Trophoblast cell (in vitro differentiated cells and primary cell): Measurements from ENCODE around the gene EPHA10.

Source experiments
- DNase-seq, 2 donors: peaks; one replicate each; pipeline ENCODE4 v3.0.0-alpha.2; 2016
- H2AFZ ChIP-seq: 2 replicates; pipeline ENCODE4 v1.6.1; 2013; ENCODE audit warnings: low read length, moderate library complexity, mild to moderate bottlenecking; ENCODE audit not compliant: insufficient read depth, poor library complexity
- H2AK5ac ChIP-seq: 2 replicates; pipeline ENCODE4 v1.6.1; 2013; ENCODE audit warnings: mild to moderate bottlenecking, low read length
- H2BK120ac ChIP-seq: 2 replicates; pipeline ENCODE4 v1.6.1; 2013; ENCODE audit warnings: low read length, mild to moderate bottlenecking, moderate library complexity; ENCODE audit not compliant: insufficient read depth, poor library complexity
- H2BK12ac ChIP-seq: 2 replicates; pipeline ENCODE4 v1.6.1; 2013; ENCODE audit warnings: mild to moderate bottlenecking, low read length, moderate library complexity
- H2BK5ac ChIP-seq: 2 replicates; pipeline ENCODE4 v1.6.1; 2013; ENCODE audit warnings: low read length, low read depth, moderate library complexity, mild to moderate bottlenecking; ENCODE audit not compliant: poor library complexity
- H3K14ac ChIP-seq: 2 replicates; pipeline ENCODE4 v1.6.1; 2013; ENCODE audit warnings: mild to moderate bottlenecking, low read length
- H3K18ac ChIP-seq: 2 replicates; pipeline ENCODE4 v1.6.1; 2013; ENCODE audit warnings: mild to moderate bottlenecking, low read length
- H3K23ac ChIP-seq: 2 replicates; pipeline ENCODE4 v1.6.1; 2013; ENCODE audit warnings: low read length
- H3K27ac ChIP-seq: 2 replicates; pipeline ENCODE4 v1.5.1; 2013; ENCODE audit warnings: low read depth, mild to moderate bottlenecking, inconsistent platforms, low read length, moderate library complexity
- H3K27me3 ChIP-seq: 2 replicates; pipeline ENCODE4 v1.6.1; 2013; ENCODE audit warnings: inconsistent platforms, mild to moderate bottlenecking, low read length, moderate library complexity; ENCODE audit not compliant: insufficient read depth
- H3K36me3 ChIP-seq, 2 experiments: 1 replicate in 1 of 2; 2 replicates in 1 of 2; pipeline ENCODE4 v1.6.1; 2013; ENCODE audit warnings: low read length in 2 of 2, mild to moderate bottlenecking in 2 of 2, moderate library complexity in 1 of 2; ENCODE audit not compliant: insufficient read depth in 2 of 2, control insufficient read depth in 1 of 2
- H3K4ac ChIP-seq: 2 replicates; pipeline ENCODE4 v1.6.1; 2013; ENCODE audit warnings: low read depth, mild to moderate bottlenecking, low read length, moderate library complexity
- H3K4me1 ChIP-seq, 2 experiments: 1 replicate in 1 of 2; 2 replicates in 1 of 2; pipeline ENCODE4 v1.6.1; 2013; ENCODE audit warnings: low read length in 2 of 2, mild to moderate bottlenecking in 2 of 2, moderate library complexity in 1 of 2; ENCODE audit not compliant: insufficient read depth in 2 of 2, control insufficient read depth in 1 of 2
- H3K4me2 ChIP-seq: 2 replicates; pipeline ENCODE4 v1.6.1; 2013; ENCODE audit warnings: inconsistent platforms, mild to moderate bottlenecking, low read length, moderate library complexity
- H3K4me3 ChIP-seq: 2 replicates; pipeline ENCODE4 v1.5.1; 2013; ENCODE audit warnings: mild to moderate bottlenecking, low read depth, low read length, inconsistent platforms
- H3K79me1 ChIP-seq: one replicate; pipeline ENCODE4 v1.6.1; 2013; ENCODE audit warnings: low read length
- H3K79me2 ChIP-seq: 2 replicates; pipeline ENCODE4 v1.6.1; 2013; ENCODE audit warnings: low read length, mild to moderate bottlenecking; ENCODE audit not compliant: control insufficient read depth, insufficient read depth, poor library complexity
- H3K9ac ChIP-seq: 2 replicates; pipeline ENCODE4 v1.6.1; 2013; ENCODE audit warnings: mild to moderate bottlenecking, low read length
- H3K9me3 ChIP-seq: 2 replicates; pipeline ENCODE4 v1.6.1; 2013; ENCODE audit warnings: low read depth, mild to moderate bottlenecking, control low read depth, inconsistent platforms, low read length; ENCODE audit not compliant: insufficient read depth
- H4K12ac ChIP-seq: 2 replicates; pipeline ENCODE4 v1.6.1; 2013; ENCODE audit warnings: low read depth, mild to moderate bottlenecking, low read length, moderate library complexity
- H4K8ac ChIP-seq: 2 replicates; pipeline ENCODE4 v1.6.1; 2013; ENCODE audit warnings: low read depth, mild to moderate bottlenecking, low read length, moderate library complexity
- H4K91ac ChIP-seq: one replicate; pipeline ENCODE4 v1.6.1; 2013; ENCODE audit warnings: low read depth, mild to moderate bottlenecking, low read length, moderate library complexity
- whole genome bisulfite sequencing: extraction: QIAGEN DNeasy Blood & Tissue Kit; methylation state at CpG from one replicate; pipeline ENCODE4 v1.1.7; 2013; ENCODE audit warnings: missing lambda C conversion rate; ENCODE audit not compliant: insufficient read length, insufficient coverage; ENCODE audit errors: extremely low coverage; 5-methylcytosine and 5-hydroxymethylcytosine counted together

The EPHA10 gene

GRCh38 chr1:37809942-37810341 is 45.0 kb upstream of the EPHA10 start:
- peaks cover 12% of the 10 kb centered on the region for H3K79me2 ChIP-seq
- DNase-seq = no peak
- no peak overlapping the region for H3K4me2 ChIP-seq
- H3K27ac ChIP-seq = no peak overlapping the region
- no peak overlapping the region for H4K91ac ChIP-seq
- peaks cover 8 to 10% of the 10 kb centered on the region in 2 experiments for H3K4me1 ChIP-seq
- H3K36me3 ChIP-seq = peaks cover 27% of the 10 kb centered on the region in 2 experiments
- no peak overlapping the region for H2AFZ ChIP-seq
- H3K27me3 ChIP-seq = no peaks in the 10 kb centered on the region
- peaks cover 12% of the 10 kb centered on the region for H3K79me1 ChIP-seq
- H3K18ac ChIP-seq = no peak overlapping the region
- H4K12ac ChIP-seq = no peak overlapping the region
- H3K14ac ChIP-seq = no peak overlapping the region
- H2BK12ac ChIP-seq = no peak overlapping the region
- H2BK5ac ChIP-seq = no peak overlapping the region
- H2AK5ac ChIP-seq = no peak overlapping the region
- H3K23ac ChIP-seq = no peak overlapping the region
- no peak overlapping the region for H2BK120ac ChIP-seq
- H3K4ac ChIP-seq = no peak overlapping the region
- no peaks in the 10 kb centered on the region for H3K9me3 ChIP-seq
- no peak overlapping the region for H4K8ac ChIP-seq
- no peak overlapping the region for H3K4me3 ChIP-seq
- no CpG with 5 or more reads among the region's 2 CpGs for WGBS
- no peak overlapping the region for H3K9ac ChIP-seq

DNA sequence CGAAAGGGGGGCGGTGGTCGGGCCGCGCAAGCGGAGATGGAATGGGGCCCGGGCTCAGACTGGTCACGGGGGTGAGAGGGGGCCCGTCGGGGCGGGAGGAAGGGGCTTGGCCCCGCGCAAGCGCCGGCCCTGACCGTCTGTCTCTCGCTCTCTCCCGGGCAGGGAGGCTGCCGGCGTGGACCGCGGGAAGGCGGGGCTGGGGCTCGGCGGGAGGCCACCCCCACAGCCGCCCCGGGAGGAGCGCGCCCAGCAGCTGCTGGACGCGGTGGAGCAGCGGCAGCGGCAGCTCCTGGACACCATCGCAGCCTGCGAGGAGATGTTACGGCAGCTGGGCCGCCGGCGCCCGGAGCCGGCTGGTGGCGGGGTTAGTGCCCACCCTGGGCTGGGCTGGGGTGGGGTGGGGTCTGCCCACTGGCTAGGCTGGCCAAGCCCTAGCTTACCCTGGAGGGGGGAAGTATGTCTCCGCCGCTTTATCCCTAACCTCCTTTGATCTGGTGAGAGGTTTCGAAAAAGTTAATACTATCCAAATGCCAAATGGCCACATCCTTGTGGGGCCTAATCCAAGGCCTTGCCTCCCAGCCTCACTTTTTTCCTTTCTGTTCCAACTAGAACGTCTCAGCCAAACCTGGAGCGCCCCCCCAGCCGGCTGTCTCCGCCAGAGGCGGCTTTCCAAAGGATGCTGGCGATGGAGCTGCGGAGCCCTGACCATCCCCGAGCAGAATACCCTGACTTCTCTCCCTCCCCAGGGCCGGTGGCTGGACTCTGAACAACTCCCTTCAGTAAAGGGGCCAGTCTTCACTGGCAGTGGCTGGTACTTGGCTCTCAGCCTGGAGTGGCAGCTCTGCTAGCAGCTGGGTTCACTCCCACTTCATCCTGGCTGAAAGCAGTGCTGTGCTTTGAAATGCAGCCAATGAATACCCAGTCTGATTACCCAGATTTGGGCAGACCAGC is 43.7 kb upstream of the EPHA10 start:
- peaks cover 12% of the 10 kb centered on the region for H3K79me2 ChIP-seq
- peak overlapping the region; percentile 88 for H4K8ac ChIP-seq
- H3K27ac ChIP-seq = peak overlapping the region; percentile 64
- peak overlapping the region; percentile 36 for H2BK5ac ChIP-seq
- H3K18ac ChIP-seq = peak overlapping the region; percentile 83
- peaks cover 12% of the 10 kb centered on the region for H3K79me1 ChIP-seq
- H2AFZ ChIP-seq = peak overlapping the region; percentile 81
- no peaks in the 10 kb centered on the region for H3K9me3 ChIP-seq
- H3K36me3 ChIP-seq = peaks cover 31 to 35% of the 10 kb centered on the region in 2 experiments
- H3K14ac ChIP-seq = peak overlapping the region; percentile 84
- H3K4me3 ChIP-seq = peak overlapping the region; percentile 100
- H3K9ac ChIP-seq = peak overlapping the region; percentile 87
- H4K91ac ChIP-seq = peak overlapping the region; percentile 65
- peak overlapping the region; percentile 29 for H2AK5ac ChIP-seq
- no peak overlapping the region for H2BK12ac ChIP-seq
- peak; percentile 32 to 50 for DNase-seq
- no CpG with 5 or more reads among the region's 54 CpGs for WGBS
- peak overlapping the region; percentile 90 for H3K4me2 ChIP-seq
- no peaks in the 10 kb centered on the region for H3K27me3 ChIP-seq
- peak overlapping the region; percentile 52 for H3K4ac ChIP-seq
- peak overlapping the region; percentile 80 for H4K12ac ChIP-seq
- peaks cover 8 to 10% of the 10 kb centered on the region in 2 experiments for H3K4me1 ChIP-seq
- peak overlapping the region; percentile 67 for H2BK120ac ChIP-seq
- no peak overlapping the region for H3K23ac ChIP-seq

- peaks cover 12% of the 10 kb centered on the region for H3K79me2 ChIP-seq
- peak within 1 kb of the TSS; percentile 87 for H2AK5ac ChIP-seq
- H3K36me3 ChIP-seq = peaks cover 35 to 41% of the 10 kb centered on the region in 2 experiments
- peak within 1 kb of the TSS; percentile 47 for H2BK5ac ChIP-seq
- H2BK120ac ChIP-seq = peak within 1 kb of the TSS; percentile 67
- H3K9ac ChIP-seq = peak within 1 kb of the TSS; percentile 98
- H3K14ac ChIP-seq = peak within 1 kb of the TSS; percentile 88
- H3K4me3 ChIP-seq = peak within 1 kb of the TSS; percentile 100
- H4K8ac ChIP-seq = peak within 1 kb of the TSS; percentile 88
- peaks cover 8 to 10% of the 10 kb centered on the region in 2 experiments for H3K4me1 ChIP-seq
- DNase-seq = peak; percentile 86 to 88
- H3K18ac ChIP-seq = peak within 1 kb of the TSS; percentile 83
- peaks cover 12% of the 10 kb centered on the region for H3K79me1 ChIP-seq
- H3K4ac ChIP-seq = peak within 1 kb of the TSS; percentile 71
- peak within 1 kb of the TSS; percentile 81 for H2AFZ ChIP-seq
- H3K27ac ChIP-seq = peak within 1 kb of the TSS; percentile 86
- H4K91ac ChIP-seq = peak within 1 kb of the TSS; percentile 65
- H3K27me3 ChIP-seq = no peaks in the 10 kb centered on the region
- WGBS = no CpG with 5 or more reads among the region's 95 CpGs
- peak within 1 kb of the TSS; percentile 80 for H4K12ac ChIP-seq
- no peak within 1 kb of the TSS for H3K23ac ChIP-seq
- H3K4me2 ChIP-seq = peak within 1 kb of the TSS; percentile 93
- no peaks in the 10 kb centered on the region for H3K9me3 ChIP-seq
- H2BK12ac ChIP-seq = no peak within 1 kb of the TSS
These were observed 42.8 kb upstream of the EPHA10 start, which contains the start of the genes C1orf122 and YRDC for GRCh38 chr1:37807555-37808368. TSS of gene C1orf122 (plus strand) at chr1:37807790. CDS start at chr1:37808405, 615 bp downstream. TSS of gene YRDC (minus strand) at chr1:37808208. CDS start at chr1:37808180, 28 bp downstream.

GRCh38 chr1:37807220-37807554 is 42.3 kb upstream of the EPHA10 start:
- no peak overlapping the region for H3K23ac ChIP-seq
- H3K4me2 ChIP-seq = peak overlapping the region; percentile 93
- H3K27ac ChIP-seq = peak overlapping the region; percentile 12
- H3K4me1 ChIP-seq = peaks cover 8 to 10% of the 10 kb centered on the region in 2 experiments
- peak overlapping the region; percentile 87 for H2AK5ac ChIP-seq
- WGBS = no CpG with 5 or more reads among the region's 9 CpGs
- no peak overlapping the region for H2BK5ac ChIP-seq
- peak overlapping the region; percentile 26 for H2BK120ac ChIP-seq
- H3K18ac ChIP-seq = peak overlapping the region; percentile 80
- H3K4ac ChIP-seq = peak overlapping the region; percentile 71
- H3K79me2 ChIP-seq = peaks cover 12% of the 10 kb centered on the region
- peak overlapping the region; percentile 72 for H4K8ac ChIP-seq
- H2AFZ ChIP-seq = peak overlapping the region; percentile 11
- H4K91ac ChIP-seq = peak overlapping the region; percentile 50
- H3K14ac ChIP-seq = peak overlapping the region; percentile 55
- H3K79me1 ChIP-seq = peaks cover 12% of the 10 kb centered on the region
- peak overlapping the region; percentile 61 for H4K12ac ChIP-seq
- H3K9me3 ChIP-seq = no peaks in the 10 kb centered on the region
- H3K27me3 ChIP-seq = no peaks in the 10 kb centered on the region
- peaks cover 39 to 46% of the 10 kb centered on the region in 2 experiments for H3K36me3 ChIP-seq
- H2BK12ac ChIP-seq = no peak overlapping the region
- H3K9ac ChIP-seq = peak overlapping the region; percentile 82
- DNase-seq = no peak
- H3K4me3 ChIP-seq = peak overlapping the region; percentile 100
